Stimulated activated CD4-positive, alpha-beta T cell treated with anti-CD3 and anti-CD28 coated beads, Interleukin-12 subunit alpha, Interleukin-12 subunit beta, amount 100 ng/mL, for 4 hours (primary cell): ENCODE measurements around the gene ITGAD.

Experiments
- DNase-seq: peaks from one replicate; pipeline ENCODE4 v3.0.0-alpha.2; 2020

ITGAD gene

DNA sequence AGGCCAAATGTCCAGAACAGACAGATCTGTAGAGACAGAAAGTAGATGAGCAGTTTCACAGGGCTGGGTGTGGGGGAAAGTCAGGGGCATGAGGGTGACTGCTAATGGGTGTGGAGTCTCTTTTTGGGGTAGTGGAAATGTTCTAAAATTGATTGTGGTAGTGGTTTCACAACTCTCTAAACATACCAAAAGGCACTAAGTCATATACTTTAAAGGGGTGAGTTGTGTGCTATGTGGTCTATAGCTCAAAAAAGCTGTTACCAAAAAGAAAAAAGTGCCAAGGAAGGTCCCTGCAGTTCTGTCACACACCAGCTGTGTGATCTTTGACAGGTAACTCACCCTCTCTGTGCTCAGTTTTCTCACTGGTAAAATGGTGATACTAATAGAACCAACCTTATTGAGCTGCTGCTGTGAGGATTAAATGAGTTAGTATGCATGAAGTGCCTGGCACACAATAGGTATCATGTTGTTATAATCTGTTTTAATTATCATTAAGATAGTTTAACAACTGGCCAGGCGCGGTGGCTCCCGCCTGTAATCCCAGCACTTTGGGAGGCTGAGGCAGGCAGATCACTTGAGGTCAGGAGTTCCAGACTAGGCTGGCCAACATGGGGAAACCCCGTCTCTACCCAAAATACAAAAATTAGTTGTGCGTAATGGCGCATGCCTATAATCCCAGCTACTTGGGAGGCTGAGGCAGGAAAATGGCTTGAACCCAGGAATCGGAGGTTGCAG is 27.8 kb upstream of the ITGAD start:
- no peak for DNase-seq

DNA sequence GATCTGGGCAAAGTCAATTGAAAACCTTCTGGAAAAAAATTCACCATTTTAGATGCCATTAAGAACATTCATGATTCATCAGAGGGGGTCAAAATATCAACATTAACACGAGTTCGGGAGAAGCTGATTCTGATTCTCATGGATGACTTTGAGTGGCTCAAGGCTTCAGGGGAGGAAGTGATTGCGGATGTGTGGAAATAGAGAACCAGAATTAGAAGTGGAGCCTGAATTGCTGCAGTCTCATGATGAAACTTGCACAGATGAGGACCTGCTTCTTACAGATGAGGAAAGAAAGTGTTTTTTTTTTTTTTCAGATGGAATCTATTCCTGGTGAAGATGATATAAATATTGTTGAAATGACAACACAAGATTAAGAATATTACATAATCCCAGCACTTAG is 25.3 kb upstream of the ITGAD start:
- no peak for DNase-seq

DNA sequence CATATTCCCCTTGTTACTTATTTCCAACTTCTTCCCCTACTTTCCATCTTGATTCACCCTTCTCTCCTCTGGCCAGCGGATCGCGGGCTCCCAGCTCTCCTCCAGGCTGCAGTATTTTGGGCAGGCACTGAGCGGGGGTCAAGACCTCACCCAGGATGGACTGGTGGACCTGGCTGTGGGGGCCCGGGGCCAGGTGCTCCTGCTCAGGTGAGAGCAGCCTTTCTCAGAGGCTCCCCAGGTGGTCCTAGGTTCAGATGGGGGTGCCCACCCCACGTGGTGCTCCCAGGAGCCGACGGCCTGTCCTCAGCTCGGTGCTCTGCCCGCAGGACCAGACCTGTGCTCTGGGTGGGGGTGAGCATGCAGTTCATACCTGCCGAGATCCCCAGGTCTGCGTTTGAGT is 22.1 kb upstream of the ITGAD start:
- no peak for DNase-seq

GRCh38 chr16:31371619-31372484 is 21.3 kb upstream of the ITGAD start:
- DNase-seq: no peak

GRCh38 chr16:31373235-31373634 is 19.9 kb upstream of the ITGAD start:
- DNase-seq: no peak

- no peak for DNase-seq
Measured at GRCh38 chr16:31375231-31375630, 17.9 kb upstream of the ITGAD start.

GRCh38 chr16:31376705-31377104 is 16.4 kb upstream of the ITGAD start:
- DNase-seq: no peak

GRCh38 chr16:31377210-31377903 is 15.8 kb upstream of the ITGAD start:
- DNase-seq: no peak

- DNase-seq: no peak
Measured at GRCh38 chr16:31380201-31380600, 12.9 kb upstream of the ITGAD start.

GRCh38 chr16:31382485-31383161 is 10.5 kb upstream of the ITGAD start:
- DNase-seq: peak; percentile 55

GRCh38 chr16:31385680-31386079 is 7.5 kb upstream of the ITGAD start:
- DNase-seq: no peak

DNA sequence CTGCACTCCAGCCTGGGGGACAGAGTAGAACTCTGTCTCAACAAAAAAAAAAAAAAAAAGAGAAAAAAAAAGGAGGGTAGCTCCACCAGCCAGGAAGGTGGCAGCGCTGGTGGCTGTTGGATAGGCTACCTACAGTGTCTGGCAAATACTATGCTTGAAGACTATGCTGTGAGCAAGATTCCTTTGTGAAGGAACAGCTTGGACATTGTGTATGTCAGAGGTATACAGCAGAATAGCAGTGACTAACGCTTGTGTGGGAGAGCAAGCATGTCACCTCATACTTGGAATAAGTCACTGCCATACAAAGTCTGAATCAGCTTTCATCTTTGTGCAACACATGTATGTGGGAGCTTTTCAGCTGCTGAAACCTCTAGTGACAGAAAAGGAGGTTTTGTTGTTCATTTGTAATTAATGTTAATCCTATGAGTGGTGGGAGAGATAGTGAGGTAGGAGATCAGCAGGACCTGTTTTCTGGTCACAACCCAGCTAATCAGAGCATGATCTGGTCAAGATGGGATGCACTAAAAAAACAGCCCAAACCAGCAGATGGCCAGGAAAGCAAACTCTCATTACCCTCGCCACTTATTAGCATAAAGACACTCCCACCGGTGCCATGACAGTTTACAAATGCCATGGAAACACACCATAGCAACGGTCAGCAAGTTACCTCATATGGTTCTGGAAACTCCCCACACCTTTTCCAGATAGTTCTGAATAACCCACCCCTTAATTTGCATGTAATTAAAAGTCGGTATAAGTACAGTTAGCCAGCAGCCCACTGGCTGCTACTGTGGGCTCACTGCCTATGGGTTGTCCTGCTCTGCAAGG is 6.8 kb upstream of the ITGAD start:
- no peak for DNase-seq

DNA sequence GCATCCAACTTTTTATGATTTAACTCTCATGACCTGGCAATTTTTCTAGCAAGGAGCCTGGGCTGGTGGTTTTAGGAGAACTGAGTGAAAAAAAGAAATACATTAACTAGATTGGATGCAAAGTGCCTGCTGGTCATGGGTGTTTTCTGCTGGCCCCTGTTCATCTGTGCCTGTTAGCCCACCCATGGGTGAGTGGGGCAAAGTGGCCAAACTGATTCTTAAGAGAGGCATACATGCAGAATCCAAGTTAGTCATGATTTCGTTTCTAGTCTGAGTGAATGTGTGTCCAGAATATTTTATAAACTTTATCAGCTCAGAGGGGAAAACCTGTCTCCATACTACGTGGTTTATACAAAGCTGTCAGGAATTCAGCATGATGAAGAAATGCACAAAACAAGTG is 4.6 kb upstream of the ITGAD start:
- no peak for DNase-seq

GRCh38 chr16:31390504-31391041 is 2.6 kb upstream of the ITGAD start:
- DNase-seq: no peak

DNA sequence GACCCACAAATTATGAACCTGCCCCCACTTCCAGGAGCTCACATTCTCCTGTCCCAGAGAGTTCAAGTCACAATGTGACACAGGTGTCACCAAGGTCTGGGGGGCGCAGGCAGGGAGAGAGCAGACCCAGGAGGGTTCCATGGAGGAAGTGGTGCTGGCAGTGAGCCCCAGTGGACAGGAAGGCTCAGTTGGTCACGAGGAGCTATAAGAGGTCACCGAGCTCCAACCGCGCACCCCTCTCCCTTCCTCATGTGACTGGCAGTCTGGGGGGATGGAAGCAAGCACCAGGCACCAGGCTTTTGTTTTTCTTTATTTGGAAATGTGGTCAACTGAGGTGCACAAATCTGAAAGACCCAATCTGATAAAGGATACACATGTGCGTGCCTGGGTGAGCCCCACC is 2.5 kb downstream of the ITGAD start:
- DNase-seq: no peak

- DNase-seq: no peak
Measured at GRCh38 chr16:31397096-31397660, 4.0 kb downstream of the ITGAD start.

DNA sequence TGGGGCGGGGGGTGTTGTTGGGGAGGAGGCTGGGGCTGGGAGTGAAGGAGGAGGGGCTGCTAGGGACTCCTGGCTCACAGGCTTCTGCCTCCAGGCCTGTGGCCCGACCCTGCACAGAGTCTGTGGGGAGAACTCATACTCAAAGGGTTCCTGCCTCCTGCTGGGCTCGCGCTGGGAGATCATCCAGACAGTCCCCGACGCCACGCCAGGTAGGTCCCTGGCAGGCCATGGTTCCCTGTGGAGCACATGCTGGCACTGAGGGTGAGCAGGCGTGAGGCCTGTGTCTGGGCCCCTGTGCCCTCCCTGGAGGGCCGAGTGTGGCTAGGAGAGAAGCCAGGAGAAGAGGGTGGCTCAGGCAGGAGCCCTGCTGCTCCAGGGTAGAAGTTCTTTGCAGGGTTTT is 4.6 kb downstream of the ITGAD start:
- DNase-seq: no peak

DNA sequence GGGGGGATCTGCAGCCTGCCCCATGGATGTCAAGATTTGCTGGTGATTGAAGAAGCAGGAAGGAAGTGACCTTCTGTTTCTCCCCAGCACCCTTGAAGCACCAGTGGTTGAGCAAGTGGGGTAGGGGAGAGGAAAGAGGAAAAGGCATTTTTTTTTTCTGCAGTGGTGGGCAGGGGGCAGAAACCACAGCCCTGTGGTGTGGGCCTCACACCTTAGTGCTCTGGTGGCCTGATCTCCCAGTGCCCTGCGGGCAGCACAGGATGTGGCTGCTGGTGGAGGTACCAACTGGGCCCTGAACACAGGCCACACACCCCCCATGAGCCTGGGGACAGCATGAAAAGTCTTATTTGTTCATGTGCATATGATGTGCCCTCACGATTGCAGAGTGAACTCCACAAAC is 7.1 kb downstream of the ITGAD start:
- no peak for DNase-seq

- DNase-seq: no peak
Measured at GRCh38 chr16:31401436-31401835, 8.3 kb downstream of the ITGAD start.

- no peak for DNase-seq
Measured at GRCh38 chr16:31402687-31403086, 9.6 kb downstream of the ITGAD start.

GRCh38 chr16:31403590-31404352 is 10.6 kb downstream of the ITGAD start:
- no peak for DNase-seq
